GM18861 (cell line): ENCODE measurements around the gene ELF5.

ENCODE experiments used
- ATAC-seq: cut with Tn5 transposase; IDR thresholded peaks from one replicate; pipeline ENCODE4 v1.9.1; 2021; ENCODE audit not compliant: unreplicated experiment

ELF5 gene

GRCh38 chr11:34493926-34494595 is 19.5 kb downstream of the ELF5 start:
- no peak for ATAC-seq

- ATAC-seq, result no peak
Measured at GRCh38 chr11:34493468-34493867, 20.1 kb downstream of the ELF5 start.

- ATAC-seq, result no peak
Measured at GRCh38 chr11:34492806-34493414, 20.7 kb downstream of the ELF5 start.

- ATAC-seq, result no peak
Measured at GRCh38 chr11:34490304-34490703, 23.3 kb downstream of the ELF5 start.

- ATAC-seq, result no peak
Measured at GRCh38 chr11:34488855-34489557, 24.6 kb downstream of the ELF5 start.

GRCh38 chr11:34487430-34487829 is 26.2 kb downstream of the ELF5 start:
- no peak for ATAC-seq

GRCh38 chr11:34483106-34483874 is 30.3 kb downstream of the ELF5 start:
- no peak for ATAC-seq

GRCh38 chr11:34481307-34481706 is 32.3 kb downstream of the ELF5 start:
- ATAC-seq, result no peak

- no peak for ATAC-seq
Measured at GRCh38 chr11:34480314-34480713, 33.3 kb downstream of the ELF5 start.

- ATAC-seq, result no peak
Measured at GRCh38 chr11:34478845-34479663, 34.5 kb downstream of the ELF5 start.

- ATAC-seq, result no peak
Measured at GRCh38 chr11:34476849-34477248, 36.7 kb downstream of the ELF5 start.

- no peak for ATAC-seq
Measured at GRCh38 chr11:34475656-34476055, 37.9 kb downstream of the ELF5 start.

GRCh38 chr11:34473603-34474169 is 39.9 kb downstream of the ELF5 start:
- ATAC-seq, result no peak

GRCh38 chr11:34468209-34468841 is 45.3 kb downstream of the ELF5 start:
- ATAC-seq, result no peak

- no peak for ATAC-seq
Measured at GRCh38 chr11:34466802-34467488, 46.6 kb downstream of the ELF5 start.

GRCh38 chr11:34464591-34465051 is 49.0 kb downstream of the ELF5 start:
- no peak for ATAC-seq

GRCh38 chr11:34461215-34461614 is 52.4 kb downstream of the ELF5 start:
- no peak for ATAC-seq

GRCh38 chr11:34460278-34460677 is 53.3 kb downstream of the ELF5 start:
- no peak for ATAC-seq

- ATAC-seq, result no peak
Measured at GRCh38 chr11:34459507-34460162, 54.0 kb downstream of the ELF5 start.
